ENCODE results near the gene ZBTB7B.
A peak's percentile ranks its signal among the peaks of the same experiment; 100 is the strongest.

Gene ZBTB7B

DNA sequence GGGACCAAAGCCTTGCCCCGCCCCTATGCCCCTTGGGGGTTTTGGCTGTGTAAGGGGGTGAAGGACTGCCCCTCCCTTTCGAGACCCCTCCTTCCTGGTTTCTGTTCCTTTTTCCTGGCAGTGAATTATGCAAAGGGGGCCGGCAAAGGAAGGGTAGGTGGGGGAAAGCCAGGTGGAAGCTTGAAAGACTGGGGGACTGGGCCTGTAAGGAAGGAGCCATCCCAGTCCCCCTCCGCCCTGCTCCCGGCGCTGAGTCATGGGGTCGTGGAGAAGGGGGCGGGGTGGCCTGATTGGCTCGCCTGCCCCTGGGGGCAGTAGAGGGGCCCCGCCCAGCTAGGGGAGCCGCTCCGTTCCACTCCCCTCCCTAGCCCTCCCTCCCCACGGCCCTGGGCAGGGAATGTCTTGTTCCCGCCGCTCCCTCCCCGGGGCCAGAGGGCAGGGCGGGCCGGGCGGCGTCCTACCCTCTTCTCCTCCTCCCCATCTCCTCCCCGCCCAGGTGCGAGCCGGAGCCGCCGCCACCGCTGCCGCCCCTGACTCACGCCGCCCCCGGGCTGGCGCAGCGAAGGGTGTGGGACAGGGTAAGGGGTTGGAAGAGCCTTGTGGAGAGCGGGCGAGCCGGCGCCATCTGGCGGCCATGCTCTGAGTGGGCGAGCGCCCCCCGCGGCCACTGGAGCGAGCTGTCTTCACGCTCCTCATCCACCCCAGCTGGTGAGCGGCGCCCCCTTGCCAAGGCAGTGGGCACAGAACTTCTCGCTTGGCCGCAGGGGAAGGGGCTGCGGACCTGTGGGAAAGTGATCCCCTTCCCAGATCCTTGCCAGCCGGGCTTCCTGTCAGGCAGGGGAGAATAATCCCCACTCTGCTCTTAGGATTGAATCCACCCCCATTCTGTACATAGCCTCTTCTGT, 14.7 kb downstream of the ZBTB7B start:
- peak; percentile 85 for DNase-seq (ENCODE audit: low read depth)

DNA sequence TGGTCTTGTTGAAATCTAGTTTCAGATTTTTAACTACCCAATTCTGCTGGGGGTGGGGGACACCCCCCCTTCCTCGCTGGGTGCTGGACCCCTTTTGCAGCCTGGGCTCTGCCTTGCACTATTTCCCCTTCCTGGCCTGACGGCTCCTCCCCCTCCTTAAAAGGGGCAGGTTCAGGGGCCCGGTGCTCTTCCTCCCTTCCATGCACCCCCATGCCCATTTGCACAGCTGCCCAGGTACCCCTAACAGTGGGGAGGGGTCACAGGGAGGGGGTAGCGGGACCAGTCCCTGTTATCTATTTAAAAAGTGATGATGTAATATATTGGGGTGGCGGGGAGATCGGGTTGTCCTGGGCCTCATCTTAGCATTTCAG, 15.3 kb downstream of the ZBTB7B start:
- no peak for DNase-seq (ENCODE audit: low read depth)

DNA sequence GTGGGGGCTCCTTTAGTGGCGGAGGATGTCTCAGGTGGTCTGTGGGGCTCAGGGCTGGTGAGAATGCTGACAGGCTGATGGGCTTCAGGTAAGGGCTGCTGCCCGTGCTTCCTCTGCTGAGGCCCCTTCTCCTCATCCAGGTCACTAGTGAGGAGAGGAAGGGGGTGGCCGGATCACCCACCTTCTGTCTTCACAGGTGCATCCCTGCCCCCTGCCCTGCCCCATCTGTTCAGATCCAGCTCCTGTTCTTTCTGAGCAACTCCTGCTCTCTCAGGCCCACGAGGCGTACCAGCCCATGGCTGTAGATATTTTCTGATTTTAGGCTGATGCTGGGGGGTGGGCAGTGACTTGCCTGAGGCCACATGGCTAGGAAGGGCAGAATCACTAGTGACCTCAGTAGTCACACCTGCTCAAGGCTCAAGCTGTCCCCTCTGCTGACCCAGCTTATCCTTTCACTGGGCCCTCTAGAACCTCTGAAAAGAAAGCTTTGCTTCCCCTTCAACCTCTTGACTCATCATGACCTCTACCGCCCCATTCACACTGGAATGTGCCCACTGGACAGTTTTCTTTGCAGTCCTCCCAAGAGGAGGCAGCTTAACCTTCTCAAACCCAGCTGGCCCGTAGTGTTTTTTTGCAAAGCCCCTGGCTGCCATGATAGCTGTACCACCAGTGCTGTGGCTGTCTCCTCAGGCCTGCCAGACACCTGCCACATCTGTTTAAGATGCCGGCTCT, 16.2 kb downstream of the ZBTB7B start:
- DNase-seq (ENCODE audit: low read depth): no peak

DNA sequence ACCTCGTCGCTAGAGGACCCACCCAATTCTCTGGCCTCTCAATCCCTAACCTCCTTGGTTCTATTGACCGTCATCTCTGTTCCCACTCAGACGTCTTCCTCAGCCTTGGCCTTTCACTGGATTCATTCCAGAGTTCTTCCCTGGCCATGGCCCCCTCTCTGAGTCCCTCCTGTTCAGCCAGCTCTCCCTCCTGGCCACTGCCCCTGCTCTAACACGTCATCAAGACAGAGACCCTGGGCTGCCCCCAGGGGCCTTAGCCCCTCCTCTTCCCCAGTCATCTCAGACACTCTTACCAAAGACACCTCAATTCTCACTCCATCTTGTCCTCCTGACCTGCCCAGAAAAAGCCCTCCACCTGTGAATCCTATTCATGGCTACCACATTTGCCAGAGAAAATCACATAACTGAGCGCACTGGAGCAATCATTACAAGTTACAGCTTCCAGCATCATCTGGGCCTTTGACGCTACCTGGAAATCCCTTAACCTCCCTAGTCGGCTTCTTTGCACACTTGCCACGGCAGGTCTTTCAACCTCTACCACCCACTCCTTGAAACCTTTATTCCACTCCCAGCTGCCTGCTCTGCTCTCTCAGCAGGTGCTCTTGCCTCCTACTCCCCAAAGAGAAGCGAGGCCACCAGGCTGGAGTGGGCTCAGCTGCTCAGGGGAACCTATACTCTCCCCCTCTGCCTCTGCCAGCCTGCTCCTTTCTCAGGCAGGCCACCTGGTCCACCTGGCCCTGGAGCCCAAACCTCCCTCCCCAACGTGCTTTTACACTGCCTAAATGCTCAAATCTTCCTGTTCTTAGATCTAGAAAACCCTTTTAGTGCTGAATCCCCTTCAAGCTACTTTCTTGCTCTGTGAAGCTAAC, 17.0 kb downstream of the ZBTB7B start:
- DNase-seq (ENCODE audit: low read depth): no peak

DNA sequence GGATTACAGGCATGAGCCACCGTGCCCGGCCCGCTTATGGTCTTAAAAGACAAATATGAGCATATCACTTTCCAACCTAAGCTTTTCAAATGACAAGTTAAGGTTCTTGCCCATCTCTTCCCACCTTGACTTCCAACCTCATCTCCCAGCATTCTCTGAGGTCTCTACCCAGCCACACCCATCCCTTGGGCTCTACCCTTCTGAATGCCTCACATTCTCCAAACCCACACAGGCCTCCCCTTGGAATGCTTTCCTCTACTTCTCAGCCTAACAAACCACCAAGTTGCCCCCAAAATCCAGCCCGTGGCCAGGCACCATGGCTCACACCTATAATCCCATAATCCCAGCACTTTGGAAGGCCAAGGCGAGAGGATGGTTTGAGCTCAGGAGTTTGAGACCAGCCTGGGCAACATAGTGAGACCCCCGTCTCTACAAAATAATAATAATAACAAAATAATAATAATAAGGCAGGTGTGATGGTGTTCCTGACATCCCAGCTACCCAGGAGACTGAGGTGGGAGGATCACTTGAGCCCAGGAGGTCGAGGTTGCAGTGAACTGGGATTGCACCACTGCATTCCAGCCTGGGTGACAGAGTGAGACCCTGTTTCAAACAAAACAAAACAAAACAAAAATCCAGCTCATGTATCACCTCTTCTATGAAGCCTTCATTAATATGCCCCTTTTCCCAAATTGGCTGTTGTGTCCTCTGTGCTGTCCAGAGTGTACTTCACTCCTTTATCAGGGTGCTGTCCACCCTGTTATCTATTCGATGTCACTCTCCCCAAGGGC, 19.7 kb downstream of the ZBTB7B start:
- DNase-seq (ENCODE audit: low read depth): no peak

DNA sequence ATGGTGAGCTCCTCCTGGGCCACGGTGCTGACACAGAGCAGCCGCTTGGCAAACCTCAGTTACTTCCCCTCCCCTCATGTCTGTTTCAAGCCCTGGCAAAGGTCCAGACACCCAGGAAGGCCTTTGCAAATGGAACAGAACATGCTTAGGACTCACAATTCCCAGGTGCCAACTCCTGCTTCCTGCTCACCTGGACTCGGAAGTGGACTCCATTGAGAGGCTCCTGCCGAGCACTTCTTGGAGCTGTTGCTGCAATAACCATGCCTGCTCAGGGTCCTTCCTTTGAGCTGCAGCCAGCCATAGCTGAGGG, 20.3 kb downstream of the ZBTB7B start:
- DNase-seq (ENCODE audit: low read depth): no peak

DNA sequence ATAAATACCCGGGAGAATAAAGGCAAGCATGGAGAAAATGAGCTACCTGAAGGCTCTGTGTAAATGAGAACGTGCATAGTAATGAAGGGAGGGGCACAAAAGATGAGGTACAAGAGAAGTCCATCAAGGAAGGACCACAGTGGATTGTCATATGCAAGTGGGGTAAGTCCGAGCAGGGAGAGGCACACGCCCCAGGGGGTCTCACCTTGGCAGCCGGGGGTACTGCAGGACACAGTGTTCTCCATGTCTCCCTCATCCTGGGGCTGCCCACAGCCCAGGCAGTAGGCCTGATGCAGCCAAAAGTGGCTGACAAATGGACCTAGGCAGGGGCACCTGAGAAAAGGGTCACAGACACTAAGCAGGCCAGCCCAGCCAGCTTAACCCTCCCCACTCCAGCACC, 21.0 kb downstream of the ZBTB7B start:
- DNase-seq (ENCODE audit: low read depth): no peak

DNA sequence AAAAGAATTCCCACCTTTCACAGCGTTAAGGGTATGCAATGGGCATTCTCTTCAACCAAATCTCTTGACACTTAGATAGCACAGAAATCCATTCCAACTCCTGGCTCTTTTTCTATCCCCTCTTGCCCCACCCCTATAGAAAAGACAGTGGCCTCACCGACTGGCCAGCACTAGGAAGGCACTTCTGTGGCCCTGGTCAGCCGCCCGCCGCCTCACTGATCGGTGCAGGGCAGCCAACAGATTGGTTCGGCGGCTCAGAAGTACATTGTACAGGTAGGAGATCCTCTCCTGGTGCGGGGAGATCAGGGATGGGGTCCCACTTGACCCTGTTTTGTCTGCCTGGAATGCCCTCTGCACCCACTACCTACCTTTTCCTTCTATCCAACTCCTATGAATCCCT, 21.7 kb downstream of the ZBTB7B start:
- DNase-seq (ENCODE audit: low read depth): no peak

DNA sequence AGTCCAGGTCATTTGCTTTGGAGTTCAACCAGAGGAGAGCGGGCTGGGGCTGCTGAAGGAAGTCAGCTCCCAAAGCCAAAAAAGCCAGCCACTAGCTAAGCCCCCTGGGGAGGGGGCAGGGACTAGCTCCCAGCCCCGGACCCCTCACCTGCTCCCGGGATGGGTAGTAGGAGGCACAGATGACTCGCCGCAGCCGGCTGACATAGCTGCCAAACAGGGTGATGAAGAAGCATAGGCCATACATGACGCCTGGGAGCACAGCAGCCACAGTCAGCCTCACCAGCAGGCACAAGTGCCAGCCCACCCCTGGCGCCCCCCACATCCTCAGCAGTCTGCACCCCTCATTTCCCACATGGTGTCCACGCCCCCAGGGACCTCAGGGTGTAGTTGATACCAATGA, 23.6 kb downstream of the ZBTB7B start:
- no peak for DNase-seq (ENCODE audit: low read depth)

DNA sequence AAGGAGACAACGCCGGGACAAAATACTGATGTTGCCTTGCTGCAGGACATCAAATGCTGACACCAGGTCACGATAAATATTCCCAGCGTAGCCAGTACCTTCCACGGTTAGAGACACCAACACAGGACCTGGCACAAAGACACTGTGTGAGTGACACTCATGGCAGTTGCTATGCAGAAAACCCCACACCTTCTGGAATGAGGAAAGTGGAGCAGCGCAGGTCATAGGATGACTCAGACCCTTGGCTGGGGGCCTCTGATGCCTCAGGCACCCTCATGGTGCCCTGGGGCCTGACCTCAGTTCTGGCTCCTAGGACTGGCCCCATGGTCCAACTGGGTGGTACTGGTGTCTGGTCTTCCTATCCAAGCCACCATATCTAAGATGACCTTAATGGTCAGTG, 24.0 kb downstream of the ZBTB7B start:
- DNase-seq (ENCODE audit: low read depth): no peak

DNA sequence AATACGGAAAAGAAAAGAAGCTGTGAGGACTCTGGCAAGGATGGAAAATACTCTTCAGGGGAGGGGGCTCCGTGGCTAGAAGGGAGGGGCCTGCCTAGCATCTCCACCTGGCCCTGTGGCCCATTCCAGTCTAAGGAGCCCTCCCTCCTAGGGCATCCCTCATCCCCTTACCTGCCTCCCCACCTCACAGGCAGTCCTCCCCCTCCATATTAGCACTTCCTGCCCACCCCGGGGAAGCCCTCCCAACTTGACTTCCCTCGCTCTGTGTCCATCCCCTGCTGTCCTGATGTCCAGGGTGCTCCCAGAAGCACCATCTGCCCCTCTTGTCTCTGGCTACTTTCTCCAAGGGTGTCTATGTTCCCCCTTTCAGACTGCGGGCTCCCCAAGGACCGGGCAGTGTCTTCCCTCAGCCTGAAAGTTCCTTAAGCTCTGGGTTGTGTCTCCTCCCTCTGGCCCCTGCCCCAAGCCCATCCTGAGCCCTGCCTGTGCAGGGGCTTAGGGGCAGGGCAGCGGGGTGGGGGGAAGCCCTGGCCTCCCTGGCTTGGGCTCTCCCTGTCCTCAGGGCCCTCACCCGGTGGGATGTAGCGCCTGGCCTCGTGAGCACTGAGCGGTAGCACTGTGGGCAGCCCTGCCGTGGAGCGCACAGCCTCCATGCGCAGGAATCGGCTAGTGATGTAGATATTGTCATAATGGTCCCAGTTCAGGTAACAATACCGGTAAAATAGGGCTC, 27.1 kb downstream of the ZBTB7B start:
- no peak for DNase-seq (ENCODE audit: low read depth)

DNA sequence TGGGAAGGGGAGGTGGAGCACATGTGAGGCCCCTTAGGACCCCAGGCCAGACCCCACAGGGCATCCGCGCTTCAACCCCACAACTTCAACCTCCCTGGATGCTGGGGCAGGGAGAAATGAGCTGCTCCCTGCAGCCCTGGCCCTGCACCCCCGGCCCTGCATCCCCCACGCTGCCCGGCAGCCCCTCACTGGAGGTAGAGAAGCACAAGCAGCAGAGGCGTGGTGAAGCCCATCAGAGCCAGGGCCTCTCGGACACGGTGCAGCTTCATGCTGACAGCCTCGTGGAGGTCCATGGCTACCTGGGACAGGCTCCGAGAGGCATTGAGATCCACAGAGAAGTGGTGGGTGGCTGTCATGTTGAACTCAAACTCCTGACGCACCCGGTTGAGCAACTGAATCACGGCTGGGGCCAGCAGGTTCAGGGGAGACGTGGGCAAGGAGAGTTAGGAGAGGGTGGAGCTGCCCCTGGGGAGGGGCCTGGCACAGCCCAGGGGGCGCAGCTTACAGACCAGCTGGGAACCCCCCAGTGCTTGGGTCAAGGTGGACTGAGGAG, 27.7 kb downstream of the ZBTB7B start:
- no peak for DNase-seq (ENCODE audit: low read depth)

DNA sequence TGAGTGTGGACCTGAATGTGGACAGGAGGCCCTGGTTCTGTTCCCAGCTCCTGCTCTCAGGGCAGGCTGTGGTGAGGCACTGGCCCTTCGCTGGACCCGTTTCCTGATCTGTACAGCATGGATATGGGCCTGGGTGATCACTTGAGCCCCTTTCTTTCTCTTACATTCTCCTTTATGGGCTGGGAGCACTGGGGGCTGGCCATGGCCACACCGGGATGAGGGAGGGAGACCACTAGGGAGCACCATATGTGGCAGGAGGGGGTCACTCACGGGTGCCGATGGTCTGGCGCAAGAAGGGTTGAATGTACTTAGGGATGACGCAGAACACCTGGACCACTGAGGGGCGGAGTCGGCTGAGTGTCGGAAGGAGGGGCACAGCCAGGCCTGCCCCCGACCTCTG, 28.3 kb downstream of the ZBTB7B start:
- DNase-seq (ENCODE audit: low read depth): no peak

DNA sequence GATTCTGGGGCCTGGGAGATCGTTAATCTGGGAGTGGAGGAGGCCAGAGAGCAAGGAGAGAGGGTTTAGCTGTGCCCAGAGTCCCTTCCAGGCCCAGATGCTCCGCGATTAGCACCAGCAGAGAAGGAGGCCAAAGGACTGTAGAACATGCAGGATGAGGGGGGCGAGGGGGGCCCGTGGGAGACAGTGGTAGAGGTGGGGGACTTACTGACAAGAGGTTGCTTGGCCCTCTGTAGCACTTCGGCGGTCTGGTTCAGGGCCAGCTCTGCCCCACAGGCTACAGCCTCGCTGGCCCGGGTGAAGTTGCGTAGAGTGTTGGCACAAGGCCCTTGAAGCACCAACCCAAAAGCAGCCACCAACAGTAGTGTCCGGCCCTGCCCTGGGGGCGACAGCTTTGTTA, 30.3 kb downstream of the ZBTB7B start:
- no peak for DNase-seq (ENCODE audit: low read depth)

DNA sequence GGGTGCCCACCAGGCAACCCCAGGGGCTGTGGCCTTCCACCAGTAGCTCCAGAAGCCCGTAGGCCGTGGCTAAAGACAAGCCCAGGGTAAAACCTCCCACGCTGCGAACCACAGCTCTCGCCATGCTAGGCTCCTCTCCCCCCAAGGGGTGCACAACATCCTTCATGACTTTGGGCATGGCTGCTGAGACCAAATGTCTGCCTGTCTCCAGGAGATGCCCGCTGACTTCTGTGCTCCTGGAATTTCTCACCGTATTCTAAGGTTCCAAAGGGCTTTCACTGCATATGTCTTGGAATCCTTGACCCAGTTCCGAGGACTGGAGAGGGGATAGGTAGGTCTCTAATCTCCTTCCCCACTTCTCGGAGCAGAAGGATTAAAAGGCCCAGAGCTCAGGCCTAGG, 30.9 kb downstream of the ZBTB7B start, which contains the start of the genes DCST1 and DCST2:
DCST1 (plus strand) TSS at position 301 of the 400 bp plus-strand sequence. CDS start 213 bp downstream, outside the sequence.
DCST2 (minus strand) TSS at position 258 of the 400 bp plus-strand sequence; CDS start at position 178, 80 bp downstream.
- DNase-seq (ENCODE audit: low read depth): no peak

DNA sequence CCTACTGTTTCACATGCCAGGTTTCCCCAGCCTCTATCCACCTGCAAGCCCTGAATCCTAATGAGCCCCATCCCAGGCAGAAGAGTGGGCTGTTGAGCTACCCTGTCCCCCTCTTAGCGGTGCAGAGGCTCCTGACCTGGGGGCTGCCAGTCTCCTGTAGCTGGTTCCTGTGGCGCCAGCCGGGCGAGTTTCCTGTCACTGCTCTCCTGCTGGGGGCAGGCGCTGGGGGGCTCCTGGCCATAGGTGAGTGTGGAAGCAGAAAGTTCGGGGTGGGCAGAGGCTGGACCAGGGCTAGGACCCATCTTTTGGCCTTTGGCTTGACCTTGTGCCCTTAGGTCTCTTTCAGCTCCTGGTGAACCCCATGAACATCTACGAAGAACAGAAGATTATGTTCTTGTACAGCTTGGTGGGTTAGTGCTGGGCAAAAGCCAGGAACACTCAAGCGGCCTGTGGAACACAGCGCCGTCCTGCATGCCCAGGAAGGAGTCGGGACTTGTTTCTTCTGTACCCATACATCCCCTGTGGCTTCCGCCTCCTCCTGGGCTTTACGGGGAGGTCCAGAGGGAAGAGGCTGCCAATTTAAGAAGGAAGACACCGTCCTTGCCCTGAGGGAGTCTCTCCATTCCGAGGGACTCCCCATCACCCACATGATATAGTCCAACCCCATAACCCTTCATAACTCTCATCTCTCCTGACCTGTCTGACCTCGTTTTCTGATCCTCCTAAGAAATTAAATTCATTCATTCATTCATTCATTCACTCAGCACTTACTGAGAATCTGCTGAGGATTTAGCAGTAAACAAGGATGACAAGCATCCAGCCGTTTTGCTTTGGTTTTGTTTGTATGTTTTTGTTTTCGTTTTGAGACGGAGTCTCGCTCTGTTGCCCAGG, 32.0 kb downstream of the ZBTB7B start:
- DNase-seq (ENCODE audit: low read depth): no peak

DNA sequence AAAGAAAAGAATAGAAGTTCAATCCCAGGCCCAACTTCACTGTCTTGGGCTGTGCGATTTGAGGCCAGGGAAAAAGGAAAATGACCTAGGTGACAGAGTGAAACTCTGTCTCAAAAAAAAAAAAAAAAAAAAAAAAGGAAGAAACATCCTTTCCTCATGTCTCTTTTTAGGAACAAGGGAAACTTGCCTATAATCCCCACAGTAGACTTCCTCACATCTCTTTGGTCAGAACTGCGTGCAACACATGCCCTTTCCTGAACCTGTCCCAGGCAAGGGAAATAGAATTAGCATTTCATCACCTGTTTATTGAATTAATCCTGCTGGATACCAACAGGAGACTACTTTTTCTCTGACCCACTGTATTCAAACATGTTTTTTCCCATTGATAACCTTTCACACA, 33.3 kb downstream of the ZBTB7B start:
- DNase-seq (ENCODE audit: low read depth): no peak

DNA sequence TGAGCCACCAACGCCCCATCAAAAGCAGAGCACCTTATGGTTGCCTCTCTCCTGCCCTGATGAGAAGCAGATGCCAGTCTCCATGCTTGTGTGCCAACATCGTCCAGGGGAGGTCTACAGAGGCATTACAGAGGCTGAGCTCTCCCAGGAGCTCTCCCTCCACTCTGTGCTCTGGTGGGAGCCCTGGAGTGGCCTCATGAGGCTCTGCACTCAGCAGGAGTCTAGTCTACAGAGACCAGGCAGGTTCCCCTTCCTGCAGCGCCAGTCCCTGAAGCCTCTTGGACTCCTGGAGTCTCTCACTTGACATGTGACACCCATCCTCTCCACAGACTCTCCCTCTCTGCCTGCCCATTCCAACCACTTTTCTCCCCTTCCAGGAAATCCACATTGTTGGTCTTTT, 34.4 kb downstream of the ZBTB7B start:
- no peak for DNase-seq (ENCODE audit: low read depth)

DNA sequence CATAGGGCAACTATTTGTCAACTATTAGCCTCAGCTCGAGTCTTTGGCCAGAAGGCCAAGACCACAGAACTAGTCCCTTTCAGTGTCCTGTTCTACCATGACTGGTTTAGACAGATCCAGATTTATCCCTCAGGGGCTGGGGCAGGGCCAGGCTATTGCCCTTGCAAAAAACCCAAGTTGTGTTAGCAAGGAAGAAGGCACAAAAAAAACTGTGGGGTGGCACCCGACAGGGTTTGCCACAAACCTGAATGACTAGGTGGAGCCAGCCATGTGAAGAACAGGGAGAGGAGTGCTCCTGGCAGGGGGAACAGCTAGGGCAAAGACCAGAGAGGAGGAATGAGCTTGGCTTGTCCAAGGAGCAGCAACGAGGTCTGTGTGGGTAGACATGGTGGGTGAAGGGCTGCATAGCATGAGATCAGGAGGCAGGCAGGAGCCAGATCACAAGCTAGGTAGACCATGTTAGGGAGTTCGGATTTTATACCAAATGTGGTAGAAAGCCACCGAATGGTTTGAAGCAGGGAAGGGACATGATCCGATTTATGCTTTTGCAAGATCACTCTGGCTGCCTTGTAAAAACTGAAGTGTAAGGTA, 35.3 kb downstream of the ZBTB7B start:
- no peak for DNase-seq (ENCODE audit: low read depth)
